D721Med (cell line): ENCODE results near the gene HNRNPC.
"Not testable (repeated sequence)": the region's sequence is repeated elsewhere in the genome, so short reads cannot be mapped to it uniquely, and the experiment has no call there.

Experiments
- DNase-seq: peaks from one replicate; pipeline ENCODE4 v3.0.0; 2011; ENCODE audit warnings: low spot score; ENCODE audit not compliant: insufficient read length
- FAIRE-seq: peaks from 2 replicates; lab custom pipeline; 2011; peaks lifted over from hg19 to GRCh38; lab: Jason Lieb, UNC
- TF ChIP-seq, protein P1 (sequence below): IDR thresholded peaks from 2 replicates; pipeline ENCODE4 v1.5.1; 2012; ENCODE audit warnings: mild to moderate bottlenecking, control low read depth; ENCODE audit not compliant: insufficient read depth; ENCODE audit errors: missing control alignments

The HNRNPC gene

GRCh38 chr14:21229821-21230220 lies 39.4 kb downstream of the HNRNPC start:
- TF ChIP-seq, protein P1, sequence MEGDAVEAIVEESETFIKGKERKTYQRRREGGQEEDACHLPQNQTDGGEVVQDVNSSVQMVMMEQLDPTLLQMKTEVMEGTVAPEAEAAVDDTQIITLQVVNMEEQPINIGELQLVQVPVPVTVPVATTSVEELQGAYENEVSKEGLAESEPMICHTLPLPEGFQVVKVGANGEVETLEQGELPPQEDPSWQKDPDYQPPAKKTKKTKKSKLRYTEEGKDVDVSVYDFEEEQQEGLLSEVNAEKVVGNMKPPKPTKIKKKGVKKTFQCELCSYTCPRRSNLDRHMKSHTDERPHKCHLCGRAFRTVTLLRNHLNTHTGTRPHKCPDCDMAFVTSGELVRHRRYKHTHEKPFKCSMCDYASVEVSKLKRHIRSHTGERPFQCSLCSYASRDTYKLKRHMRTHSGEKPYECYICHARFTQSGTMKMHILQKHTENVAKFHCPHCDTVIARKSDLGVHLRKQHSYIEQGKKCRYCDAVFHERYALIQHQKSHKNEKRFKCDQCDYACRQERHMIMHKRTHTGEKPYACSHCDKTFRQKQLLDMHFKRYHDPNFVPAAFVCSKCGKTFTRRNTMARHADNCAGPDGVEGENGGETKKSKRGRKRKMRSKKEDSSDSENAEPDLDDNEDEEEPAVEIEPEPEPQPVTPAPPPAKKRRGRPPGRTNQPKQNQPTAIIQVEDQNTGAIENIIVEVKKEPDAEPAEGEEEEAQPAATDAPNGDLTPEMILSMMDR = no peak
- DNase-seq (no peak), FAIRE-seq (peak; percentile 29)

DNA sequence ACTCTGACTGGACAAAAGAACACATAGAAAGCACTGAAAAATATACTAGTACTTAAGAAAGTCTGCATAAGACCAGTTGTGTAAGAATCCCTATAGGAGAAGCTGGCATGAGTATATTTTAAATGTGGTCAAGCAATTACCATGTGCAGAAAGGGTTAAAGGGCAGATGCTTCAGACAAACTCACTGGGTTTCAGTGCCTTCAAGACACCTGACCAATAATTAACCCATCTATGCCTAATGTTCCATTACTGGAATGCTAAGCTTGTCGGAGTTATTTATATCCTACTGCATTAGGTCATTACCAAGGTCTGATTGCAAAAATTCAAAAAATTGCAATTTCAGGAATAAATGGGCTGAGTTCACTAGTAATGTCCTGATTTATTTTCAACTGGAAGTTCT lies 41.3 kb downstream of the HNRNPC start:
- no peak for FAIRE-seq
- no peak for DNase-seq
- TF ChIP-seq, protein P1 = no peak

GRCh38 chr14:21227150-21227549 lies 42.1 kb downstream of the HNRNPC start:
- DNase-seq (no peak), FAIRE-seq (no peak)
- TF ChIP-seq, protein P1 = no peak

GRCh38 chr14:21226467-21226866 lies 42.8 kb downstream of the HNRNPC start:
- no peak for FAIRE-seq
- TF ChIP-seq, protein P1 = no peak
- DNase-seq = no peak

DNA sequence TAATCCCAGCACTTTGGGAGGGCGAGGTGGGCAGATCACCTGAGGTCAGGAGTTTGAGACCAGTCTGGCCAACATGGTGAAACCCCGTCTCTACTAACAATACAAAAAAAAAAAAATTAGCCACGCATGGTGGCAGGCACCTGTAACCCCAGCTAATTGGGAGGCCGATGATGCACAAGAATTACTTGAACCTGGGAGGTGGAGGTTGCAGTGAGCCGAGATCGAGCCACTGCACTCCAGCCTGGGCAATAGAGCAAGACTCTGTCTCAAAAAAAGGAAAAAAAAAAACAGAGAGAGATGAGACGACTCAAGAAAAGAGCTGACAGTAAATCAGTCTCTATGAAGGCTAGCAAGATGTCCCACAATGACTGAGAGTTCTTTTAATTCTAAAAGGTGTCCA lies 44.1 kb downstream of the HNRNPC start:
- not testable (repeated sequence) for FAIRE-seq, DNase-seq

DNA sequence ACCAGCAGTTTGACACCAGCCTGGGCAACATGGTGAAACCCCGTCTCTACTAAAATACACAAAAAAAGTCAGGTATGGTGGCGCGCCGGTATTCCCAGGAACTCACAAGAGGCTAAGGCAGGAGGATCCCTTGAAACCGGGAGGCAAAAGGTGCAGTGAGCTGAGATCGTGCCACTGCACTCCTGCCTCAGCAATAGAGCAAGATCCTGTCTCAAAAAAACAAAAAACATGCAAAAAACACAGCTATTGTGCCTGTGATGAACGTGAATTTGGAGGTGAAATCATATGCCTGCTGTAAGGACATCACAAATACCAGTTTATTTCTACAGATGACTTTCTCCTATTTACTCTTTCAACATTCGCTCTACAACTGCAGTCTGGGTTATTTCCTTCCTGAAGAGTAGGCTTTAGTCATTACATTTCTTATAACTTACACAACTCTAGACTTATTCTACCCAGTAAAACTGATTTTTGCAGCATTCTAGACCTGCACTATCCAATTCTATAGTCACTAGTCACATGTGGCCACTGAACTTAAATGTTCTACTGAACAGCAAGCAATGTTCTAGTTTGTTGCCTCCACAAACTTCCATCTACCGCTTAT lies 48.3 kb downstream of the HNRNPC start:
- no peak for FAIRE-seq
- TF ChIP-seq, protein P1 = no peak
- DNase-seq = no peak

- FAIRE-seq = no peak
- TF ChIP-seq, protein P1 = no peak
- no peak for DNase-seq
Measured at GRCh38 chr14:21219561-21220111, 49.6 kb downstream of the HNRNPC start.

GRCh38 chr14:21219120-21219519 lies 50.1 kb downstream of the HNRNPC start:
- FAIRE-seq (no peak), DNase-seq (no peak)
- TF ChIP-seq, protein P1 = no peak
